Colonic mucosa (tissue), 4 donors: ENCODE data around the gene ATG7. TPM values are rescaled to one million over a fixed set of nuclear protein-coding genes. Genes with fewer than 3 reads are reported as not detected.

Source experiments
- DNase-seq: peaks from one replicate; pipeline ENCODE4 v3.0.0-alpha.2; 2020
- H3K27ac ChIP-seq: fragments of 200-600 bp; one replicate; pipeline ENCODE4 v1.8.0; 2021
- H3K27me3 ChIP-seq: fragments of 200-600 bp; one replicate; pipeline ENCODE4 v1.8.0; 2021
- H3K36me3 ChIP-seq: fragments of 200-600 bp; one replicate; pipeline ENCODE4 v1.8.0; 2021
- H3K4me1 ChIP-seq: fragments of 200-600 bp; one replicate; pipeline ENCODE4 v1.8.0; 2021; ENCODE audit warnings: mild to moderate bottlenecking
- H3K4me3 ChIP-seq: fragments of 200-600 bp; one replicate; pipeline ENCODE4 v1.8.0; 2021
- H3K9ac ChIP-seq, 2 donors: one replicate each; pipeline ENCODE4 v1.7.0; 2013; ENCODE audit warnings: control low read depth in 2 of 2, low read depth in 2 of 2, low read length in 2 of 2
- H3K9me3 ChIP-seq: fragments of 200-600 bp; one replicate; pipeline ENCODE4 v1.8.0; 2021
- CTCF ChIP-seq: fragments of 200-600 bp; IDR thresholded peaks from one replicate; pipeline ENCODE4 v1.8.0; 2022; ENCODE audit warnings: antibody characterized with exemption, mild to moderate bottlenecking
- intact Hi-C: fragments of 100-400 bp; cut with DNase I; formaldehyde crosslinking; loops from one replicate; pipeline ENCODE4 v1.14.1; 2022
- total RNA-seq, 2 donors: library from RNA; stranded (reverse); fragmentation: NEBNext Ultra II Directional in 1 of 2; extraction: Animal tissue kit (Norgen Biotek cat#: 25700) in 1 of 2; gene quantifications; one replicate each; pipeline ENCODE4 v1.2.1, GENCODE V29; 2021
- donor health status: healthy.
- donor health status: DM: no; HTN: no; CAD: no.
- donor health status: DM: no; HTN: no; CAD: no.

ATG7 gene
- total RNA-seq, 2 donors from 2014 or later: 31.9 to 32.0 TPM

- no peak overlapping the region for H3K27ac ChIP-seq
- no peaks in the 10 kb centered on the region for H3K9me3 ChIP-seq
- no peaks in the 10 kb centered on the region for H3K36me3 ChIP-seq
- H3K4me1 ChIP-seq: no peaks in the 10 kb centered on the region
- no peak for DNase-seq
- no peak overlapping the region for H3K9ac ChIP-seq
- H3K4me3 ChIP-seq: no peak overlapping the region
- TF ChIP-seq CTCF: no peak
- intact Hi-C loops: no loop called here
- H3K27me3 ChIP-seq: no peaks in the 10 kb centered on the region
Measured at GRCh38 chr3:11553436-11554235, 281.4 kb downstream of the ATG7 start.

- no peak overlapping the region for H3K9ac ChIP-seq
- DNase-seq: no peak
- no peaks in the 10 kb centered on the region for H3K27me3 ChIP-seq
- H3K27ac ChIP-seq: no peak overlapping the region
- intact Hi-C loops: no loop called here
- H3K4me1 ChIP-seq: no peaks in the 10 kb centered on the region
- no peak for TF ChIP-seq CTCF
- H3K4me3 ChIP-seq: no peak overlapping the region
- H3K9me3 ChIP-seq: no peaks in the 10 kb centered on the region
- no peaks in the 10 kb centered on the region for H3K36me3 ChIP-seq
Measured at GRCh38 chr3:11554236-11554610, 282.0 kb downstream of the ATG7 start.

DNA sequence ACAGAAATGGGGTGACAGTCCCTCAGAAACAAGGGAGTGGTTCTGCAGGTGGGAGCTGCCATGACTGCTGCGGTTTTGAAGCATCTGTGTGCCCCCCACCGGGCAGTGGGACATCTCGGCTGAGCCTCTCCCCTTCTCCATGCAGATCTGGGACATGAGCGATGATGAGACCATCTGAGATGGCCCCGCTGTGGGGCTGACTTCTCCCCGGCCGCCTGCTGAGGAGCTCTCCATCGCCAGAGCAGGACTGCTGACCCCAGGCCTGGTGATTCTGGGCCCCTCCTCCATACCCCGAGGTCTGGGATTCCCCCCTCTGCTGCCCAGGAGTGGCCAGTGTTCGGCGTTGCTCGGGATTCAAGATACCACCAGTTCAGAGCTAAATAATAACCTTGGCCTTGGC, 282.5 kb downstream of the ATG7 start:
- Histone ChIP-seq H3K9ac (no peak overlapping the region), H3K4me3 (no peak overlapping the region), H3K27ac (no peak overlapping the region), H3K4me1 (no peaks in the 10 kb centered on the region), H3K36me3 (no peaks in the 10 kb centered on the region), H3K9me3 (no peaks in the 10 kb centered on the region), H3K27me3 (no peaks in the 10 kb centered on the region)
- no peak for TF ChIP-seq CTCF
- intact Hi-C loops: no loop called here
- no peak for DNase-seq

DNA sequence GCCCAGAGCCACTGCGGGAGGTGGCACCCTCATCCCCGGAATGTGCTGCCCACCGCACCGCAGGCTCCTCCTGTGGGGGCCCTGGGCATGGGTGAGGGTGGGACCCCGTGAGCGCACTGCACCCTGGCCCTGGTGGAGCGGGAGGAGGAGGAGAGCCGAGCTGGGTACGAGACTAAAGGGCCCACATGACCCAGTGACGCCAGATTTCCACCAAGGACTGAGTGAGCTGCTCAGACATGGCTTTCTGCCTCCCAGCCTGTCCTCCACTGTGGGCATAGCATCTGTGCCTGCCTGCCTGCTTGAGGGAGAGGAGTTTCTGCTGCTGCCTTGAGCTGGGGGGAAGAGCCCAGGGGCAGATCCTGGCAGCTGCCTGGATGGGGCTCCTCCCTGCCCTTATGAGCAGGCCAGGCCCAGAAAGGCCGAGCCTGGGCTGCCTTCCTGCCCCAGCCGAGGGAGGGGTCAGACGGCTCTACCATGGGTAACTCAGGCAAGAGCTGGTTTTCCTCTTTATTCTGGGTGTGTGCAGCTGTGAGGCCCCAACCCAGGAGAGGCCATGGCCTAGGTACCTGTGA, 283.1 kb downstream of the ATG7 start:
- Histone ChIP-seq H3K27me3 (no peaks in the 10 kb centered on the region), H3K4me1 (no peaks in the 10 kb centered on the region), H3K27ac (no peak overlapping the region), H3K4me3 (no peak overlapping the region), H3K9me3 (no peaks in the 10 kb centered on the region), H3K36me3 (no peaks in the 10 kb centered on the region), H3K9ac (no peak overlapping the region)
- no peak for TF ChIP-seq CTCF
- no peak for DNase-seq
- intact Hi-C loops: no loop called here

GRCh38 chr3:11555881-11556633, 283.9 kb downstream of the ATG7 start:
- intact Hi-C loops: no loop called here
- no peaks in the 10 kb centered on the region for H3K9me3 ChIP-seq
- H3K4me1 ChIP-seq: no peaks in the 10 kb centered on the region
- no peaks in the 10 kb centered on the region for H3K36me3 ChIP-seq
- DNase-seq: no peak
- no peak for TF ChIP-seq CTCF
- H3K9ac ChIP-seq: no peak overlapping the region
- H3K27me3 ChIP-seq: no peaks in the 10 kb centered on the region
- no peak overlapping the region for H3K27ac ChIP-seq
- H3K4me3 ChIP-seq: no peak overlapping the region
